BLaER1 (cell line): ENCODE results near the gene MAML3.

ENCODE experiments used
- H3K27ac ChIP-seq: shearing (Covaris generic); formaldehyde crosslinking; 2 replicates; pipeline ENCODE4 v1.8.1; 2022
- H3K27me3 ChIP-seq: shearing (Covaris generic); formaldehyde crosslinking; 2 replicates; pipeline ENCODE4 v1.8.1; 2022
- H3K36me3 ChIP-seq: shearing (Covaris generic); formaldehyde crosslinking; 2 replicates; pipeline ENCODE4 v1.8.1; 2022
- H3K4me1 ChIP-seq: shearing (Covaris generic); formaldehyde crosslinking; 2 replicates; pipeline ENCODE4 v1.8.1; 2022
- H3K4me2 ChIP-seq: shearing (Covaris generic); formaldehyde crosslinking; 2 replicates; pipeline ENCODE4 v1.8.1; 2022
- H3K4me3 ChIP-seq: shearing (Covaris generic); formaldehyde crosslinking; 2 replicates; pipeline ENCODE4 v1.8.1; 2022
- H3K9ac ChIP-seq: shearing (Covaris generic); formaldehyde crosslinking; 2 replicates; pipeline ENCODE4 v1.8.1; 2022
- H3K9me3 ChIP-seq: shearing (Covaris generic); formaldehyde crosslinking; 2 replicates; pipeline ENCODE4 v1.8.1; 2022
- H4K20me1 ChIP-seq: shearing (Covaris generic); formaldehyde crosslinking; 2 replicates; pipeline ENCODE4 v1.8.1; 2022
- Cebpa-rat ChIP-seq: shearing (Covaris generic); IDR thresholded peaks from 2 replicates; pipeline ENCODE4 v1.8.1; 2022

The MAML3 gene

GRCh38 chr4:139986106-139986505 lies 167.9 kb downstream of the MAML3 start:
- Histone ChIP-seq H3K27me3 (no peaks in the 10 kb centered on the region), H3K4me2 (no peak overlapping the region), H3K9me3 (no peaks in the 10 kb centered on the region), H3K4me3 (no peak overlapping the region), H4K20me1 (peaks cover 33% of the 10 kb centered on the region), H3K36me3 (no peaks in the 10 kb centered on the region), H3K27ac (no peak overlapping the region), H3K4me1 (no peaks in the 10 kb centered on the region), H3K9ac (no peak overlapping the region)
- TF ChIP-seq Cebpa-rat, result no peak

GRCh38 chr4:139985401-139985800 lies 168.6 kb downstream of the MAML3 start:
- H3K4me1 ChIP-seq, result no peaks in the 10 kb centered on the region
- H3K9me3 ChIP-seq, result no peaks in the 10 kb centered on the region
- peaks cover 33% of the 10 kb centered on the region for H4K20me1 ChIP-seq
- no peak overlapping the region for H3K27ac ChIP-seq
- H3K4me2 ChIP-seq, result no peak overlapping the region
- H3K27me3 ChIP-seq, result no peaks in the 10 kb centered on the region
- TF ChIP-seq Cebpa-rat, result no peak
- no peak overlapping the region for H3K9ac ChIP-seq
- no peak overlapping the region for H3K4me3 ChIP-seq
- peaks cover 2% of the 10 kb centered on the region; the same call in 1 of the 2 replicates for H3K36me3 ChIP-seq

- H3K4me2 ChIP-seq, result no peak overlapping the region
- H3K9me3 ChIP-seq, result no peaks in the 10 kb centered on the region
- TF ChIP-seq Cebpa-rat, result no peak
- H3K27ac ChIP-seq, result no peak overlapping the region
- no peak overlapping the region for H3K4me3 ChIP-seq
- no peaks in the 10 kb centered on the region for H3K27me3 ChIP-seq
- peaks cover 32% of the 10 kb centered on the region for H4K20me1 ChIP-seq
- H3K9ac ChIP-seq, result no peak overlapping the region
- H3K4me1 ChIP-seq, result peaks cover 5% of the 10 kb centered on the region
- H3K36me3 ChIP-seq, result peaks cover 12% of the 10 kb centered on the region; the same call in 1 of the 2 replicates
Measured at GRCh38 chr4:139984471-139984870, 169.5 kb downstream of the MAML3 start.

- Histone ChIP-seq H4K20me1 (no peaks in the 10 kb centered on the region), H3K9ac (no peak overlapping the region), H3K9me3 (no peaks in the 10 kb centered on the region), H3K36me3 (peaks cover 14% of the 10 kb centered on the region; the same call in 1 of the 2 replicates), H3K27me3 (no peaks in the 10 kb centered on the region), H3K4me1 (peaks cover 63% of the 10 kb centered on the region), H3K27ac (0 out of 2 replicates have a peak overlapping the region, but pooled peaks have one; percentile 50), H3K4me2 (peak overlapping the region; percentile 77), H3K4me3 (peak overlapping the region; percentile 6; the same call in 1 of the 2 replicates)
- TF ChIP-seq Cebpa-rat, result no peak
Measured at GRCh38 chr4:139978692-139979091, 175.3 kb downstream of the MAML3 start.

- peak overlapping the region; percentile 77 for H3K4me2 ChIP-seq
- peak overlapping the region; percentile 6; the same call in 1 of the 2 replicates for H3K4me3 ChIP-seq
- no peak for TF ChIP-seq Cebpa-rat
- H3K36me3 ChIP-seq, result peaks cover 14% of the 10 kb centered on the region; the same call in 1 of the 2 replicates
- no peaks in the 10 kb centered on the region for H3K9me3 ChIP-seq
- no peaks in the 10 kb centered on the region for H3K27me3 ChIP-seq
- H3K4me1 ChIP-seq, result peaks cover 70% of the 10 kb centered on the region
- peak overlapping the region; percentile 50 for H3K27ac ChIP-seq
- no peaks in the 10 kb centered on the region for H4K20me1 ChIP-seq
- H3K9ac ChIP-seq, result no peak overlapping the region
Measured at GRCh38 chr4:139977838-139978609, 176.0 kb downstream of the MAML3 start.

GRCh38 chr4:139975830-139976272 lies 178.1 kb downstream of the MAML3 start:
- H3K9ac ChIP-seq, result 0 out of 2 replicates have a peak overlapping the region, but pooled peaks have one; percentile 26
- no peaks in the 10 kb centered on the region for H3K27me3 ChIP-seq
- H3K4me3 ChIP-seq, result no peak overlapping the region
- no peaks in the 10 kb centered on the region for H4K20me1 ChIP-seq
- no peaks in the 10 kb centered on the region for H3K9me3 ChIP-seq
- peak overlapping the region; percentile 77 for H3K4me2 ChIP-seq
- peaks cover 14% of the 10 kb centered on the region; the same call in 1 of the 2 replicates for H3K36me3 ChIP-seq
- peak overlapping the region; percentile 50; the same call in 1 of the 2 replicates for H3K27ac ChIP-seq
- peaks cover 73% of the 10 kb centered on the region for H3K4me1 ChIP-seq
- no peak for TF ChIP-seq Cebpa-rat

GRCh38 chr4:139973616-139974015 lies 180.4 kb downstream of the MAML3 start:
- H3K27ac ChIP-seq, result no peak overlapping the region
- TF ChIP-seq Cebpa-rat, result no peak
- H3K9me3 ChIP-seq, result no peaks in the 10 kb centered on the region
- H4K20me1 ChIP-seq, result peaks cover 21% of the 10 kb centered on the region
- H3K4me1 ChIP-seq, result peaks cover 59% of the 10 kb centered on the region
- H3K9ac ChIP-seq, result no peak overlapping the region
- no peaks in the 10 kb centered on the region for H3K27me3 ChIP-seq
- H3K36me3 ChIP-seq, result no peaks in the 10 kb centered on the region
- peak overlapping the region; percentile 23 for H3K4me2 ChIP-seq
- no peak overlapping the region for H3K4me3 ChIP-seq

- no peak overlapping the region for H3K4me3 ChIP-seq
- peaks cover 53% of the 10 kb centered on the region for H3K4me1 ChIP-seq
- H4K20me1 ChIP-seq, result peaks cover 26% of the 10 kb centered on the region
- no peaks in the 10 kb centered on the region for H3K27me3 ChIP-seq
- H3K4me2 ChIP-seq, result peak overlapping the region; percentile 23
- no peak overlapping the region for H3K27ac ChIP-seq
- H3K36me3 ChIP-seq, result no peaks in the 10 kb centered on the region
- no peak for TF ChIP-seq Cebpa-rat
- H3K9ac ChIP-seq, result no peak overlapping the region
- no peaks in the 10 kb centered on the region for H3K9me3 ChIP-seq
Measured at GRCh38 chr4:139973015-139973414, 181.0 kb downstream of the MAML3 start.

GRCh38 chr4:139972305-139972704 lies 181.7 kb downstream of the MAML3 start:
- Histone ChIP-seq H3K4me1 (peaks cover 52% of the 10 kb centered on the region), H3K9me3 (no peaks in the 10 kb centered on the region), H3K4me3 (no peak overlapping the region), H3K9ac (no peak overlapping the region), H4K20me1 (peaks cover 33% of the 10 kb centered on the region), H3K27ac (no peak overlapping the region), H3K4me2 (no peak overlapping the region), H3K27me3 (no peaks in the 10 kb centered on the region), H3K36me3 (no peaks in the 10 kb centered on the region)
- TF ChIP-seq Cebpa-rat, result no peak

GRCh38 chr4:139971111-139971510 lies 182.9 kb downstream of the MAML3 start:
- Histone ChIP-seq H3K9ac (no peak overlapping the region), H3K27ac (no peak overlapping the region)

More at GRCh38 chr4:139971111-139971510, 182.9 kb downstream of the MAML3 start:
- no peak for TF ChIP-seq Cebpa-rat
- Histone ChIP-seq H3K27me3 (no peaks in the 10 kb centered on the region), H3K4me3 (no peak overlapping the region), H3K4me2 (no peak overlapping the region), H3K4me1 (peaks cover 44% of the 10 kb centered on the region), H4K20me1 (peaks cover 45% of the 10 kb centered on the region), H3K9me3 (no peaks in the 10 kb centered on the region), H3K36me3 (no peaks in the 10 kb centered on the region)
